GM23338 (cell line): ENCODE results near the gene MRPS34.

Experiments used
- CTCF ChIP-seq, 2 experiments: fragments of 200-600 bp in 1 of 2; sonication (generic) in 1 of 2; conservative IDR thresholded peaks; 2 replicates each; pipeline versions ENCODE4 v1.5.1 to v1.6.1; 2016 to 2017; ENCODE audit warnings: antibody characterized with exemption in 2 of 2, low read depth in 2 of 2, mild to moderate bottlenecking in 2 of 2, moderate library complexity in 1 of 2
- ETS1 ChIP-seq: IDR thresholded peaks from 2 replicates; pipeline ENCODE4 v1.6.1; 2016; ENCODE audit warnings: antibody characterized with exemption
- EZH2 ChIP-seq: fragments of 200-600 bp; sonication (generic); IDR thresholded peaks from one replicate; pipeline ENCODE4 v1.8.0; 2017; ENCODE audit warnings: antibody characterized with exemption, mild to moderate bottlenecking, low read depth; ENCODE audit not compliant: unreplicated experiment
- EZH2phosphoT487 ChIP-seq: fragments of 200-600 bp; sonication (generic); IDR thresholded peaks from one replicate; pipeline ENCODE4 v1.8.1; 2018; ENCODE audit warnings: antibody characterized with exemption; ENCODE audit not compliant: unreplicated experiment
- JUNB ChIP-seq: IDR thresholded peaks from one replicate; pipeline ENCODE4 v1.6.1; 2016; ENCODE audit warnings: antibody characterized with exemption; ENCODE audit not compliant: unreplicated experiment
- NANOG ChIP-seq: IDR thresholded peaks from 2 replicates; pipeline ENCODE4 v1.6.1; 2016; ENCODE audit warnings: antibody characterized with exemption, borderline replicate concordance
- POLR2AphosphoS5 ChIP-seq: IDR thresholded peaks from 2 replicates; pipeline ENCODE4 v1.6.1; 2016; ENCODE audit warnings: antibody characterized with exemption, low read depth
- REST ChIP-seq: IDR thresholded peaks from one replicate; pipeline ENCODE4 v1.6.1; 2018; ENCODE audit warnings: antibody characterized with exemption; ENCODE audit not compliant: unreplicated experiment
- ZNF331 ChIP-seq: fragments of 250-450 bp; sonication (Bioruptor Pico); IDR thresholded peaks from 2 replicates; pipeline ENCODE4 v1.5.0; 2020; ENCODE audit warnings: low read depth, mild to moderate bottlenecking, moderate library complexity
- ZNF462 ChIP-seq: fragments of 250-450 bp; sonication (Bioruptor Pico); IDR thresholded peaks from 2 replicates; pipeline ENCODE4 v1.5.0; 2020; ENCODE audit warnings: mild to moderate bottlenecking, moderate library complexity

- TF ChIP-seq CTCF (conservative IDR thresholded peaks at IDR 0.05; ENCODE audit: low read depth in 2 of 2) (no peak), REST (no peak), POLR2AphosphoS5 (no peak), EZH2phosphoT487 (no peak), NANOG (no peak), EZH2 (no peak), ZNF462 (CRISPR knock-in tag) (no peak), ZNF331 (no peak), JUNB (no peak), ETS1 (no peak)
Measured at GRCh38 chr16:1789643-1790045, 16.7 kb upstream of the MRPS34 start.
